ENCODE measurements around the gene SLIT2. TPM values are rescaled to one million over a fixed set of nuclear protein-coding genes. Genes with fewer than 3 reads are reported as not detected.
A peak's percentile ranks its signal among the peaks of the same experiment; 100 is the strongest.

SLIT2 gene
- total RNA-seq, 1 experiment from 2014 or later, result 5.3 TPM

- TF ChIP-seq CTCF (conservative IDR thresholded peaks at IDR 0.05), result peak; percentile 61
- TF ChIP-seq EZH2 (IDR thresholded peaks at IDR 0.05; ENCODE audit: low read depth), result no peak
- Histone ChIP-seq H3K79me2 (ENCODE audit: low read depth) (no peaks in the 10 kb centered on the region), H3K4me3 (no peak overlapping the region), H3K4me2 (no peak overlapping the region), H4K20me1 (ENCODE audit: insufficient read depth) (no peaks in the 10 kb centered on the region), H3K9me3 (ENCODE audit: insufficient read depth, low read depth) (no peaks in the 10 kb centered on the region), H2AFZ (no peak overlapping the region), H3K27me3 (ENCODE audit: insufficient read depth, low read depth) (peaks cover 8% of the 10 kb centered on the region; the same call in 1 of the 2 replicates), H3K27ac (no peak overlapping the region), H3F3A (ENCODE audit: insufficient read depth, low read depth) (no peaks in the 10 kb centered on the region), H3K36me3 (ENCODE audit: low read depth) (no peaks in the 10 kb centered on the region), H3K9me2 (ENCODE audit: insufficient read depth) (no peaks in the 10 kb centered on the region), H3K4me1 (replicated peaks; ENCODE audit: insufficient read depth) (no peaks in the 10 kb centered on the region)
- peak in 1 of 2 experiments; percentile 14 for DNase-seq
- ChIA-PET CTCF (interaction anchor here (0.6 to 1.0 kb wide), 3 partner anchors 35 to 939 kb away, joined by 3 to 4 read pairs (median 3); no protein-coding TSS in a partner anchor), POLR2A (ENCODE audit: unreplicated experiment) (interaction anchor here (0.6 kb wide), 1 partner anchor 463 kb away, joined by 3 read pairs; no protein-coding TSS in a partner anchor)
- no TSS peak for BruUV-seq (replicated peaks)
- intact Hi-C loops (cut with micrococcal nuclease; ENCODE audit: unreplicated experiment), result loop anchor here (1.0 to 5.0 kb wide), 5 partner anchors 441 to 1023 kb away; no protein-coding TSS in a partner anchor
Observed at GRCh38 chr4:20248155-20248558, 3.5 kb upstream of the SLIT2 start.

- intact Hi-C loops (cut with micrococcal nuclease; ENCODE audit: unreplicated experiment), result loop anchor here (1.0 to 5.0 kb wide), 5 partner anchors 512 to 1560 kb away; no protein-coding TSS in a partner anchor
- H2AFZ ChIP-seq, result no peak overlapping the region
Observed at GRCh38 chr4:20249333-20249732, 2.4 kb upstream of the SLIT2 start.

More at GRCh38 chr4:20249333-20249732, 2.4 kb upstream of the SLIT2 start:
- Histone ChIP-seq H3K27me3 (ENCODE audit: insufficient read depth, low read depth) (peaks cover 8% of the 10 kb centered on the region; the same call in 1 of the 2 replicates), H3K9me3 (ENCODE audit: insufficient read depth, low read depth) (no peaks in the 10 kb centered on the region), H3K27ac (no peak overlapping the region), H4K20me1 (ENCODE audit: insufficient read depth) (no peaks in the 10 kb centered on the region), H3K36me3 (ENCODE audit: low read depth) (no peaks in the 10 kb centered on the region), H3K4me1 (replicated peaks; ENCODE audit: insufficient read depth) (no peaks in the 10 kb centered on the region), H3F3A (ENCODE audit: insufficient read depth, low read depth) (no peaks in the 10 kb centered on the region), H3K9me2 (ENCODE audit: insufficient read depth) (no peaks in the 10 kb centered on the region), H3K79me2 (ENCODE audit: low read depth) (no peaks in the 10 kb centered on the region), H3K4me3 (no peak overlapping the region), H3K4me2 (no peak overlapping the region)
- no peak for DNase-seq
- CTCF ChIA-PET, result no interaction called here
- TF ChIP-seq EZH2 (IDR thresholded peaks at IDR 0.05; ENCODE audit: low read depth) (no peak), CTCF (conservative IDR thresholded peaks at IDR 0.05) (0 out of 2 replicates have a peak, but pooled peaks have one; percentile 32)
- BruUV-seq (replicated peaks), result no TSS peak
- POLR2A ChIA-PET (ENCODE audit: unreplicated experiment), result no interaction called here
